ENCODE measurements around the gene ARHGAP42. TPM values are rescaled to one million over a fixed set of nuclear protein-coding genes. Genes with fewer than 3 reads are reported as not detected.
"Not testable (repeated sequence)": the region's sequence is repeated elsewhere in the genome, so short reads cannot be mapped to it uniquely, and the experiment has no call there.

The ARHGAP42 gene
- total and polyA plus RNA-seq, 2 of the 4 experiments (the other 2 are of a cell fraction), result 2.9 to 7.3 TPM

- H3K27me3 ChIP-seq (ENCODE audit: control insufficient read depth, insufficient read depth, low read length); H2BK15ac ChIP-seq (ENCODE audit: low read depth, low read length); CTCF ChIA-PET; H3K4ac ChIP-seq (ENCODE audit: low read depth, low read length); H3K27ac ChIP-seq (ENCODE audit: insufficient read depth, low read length); H2AK9ac ChIP-seq (replicated peaks; ENCODE audit: low read depth, low read length, poor library complexity); H2BK5ac ChIP-seq (ENCODE audit: low read depth, low read length, poor library complexity, severe bottlenecking); H3K23ac ChIP-seq (ENCODE audit: low read depth, low read length); in situ Hi-C loops (cut with MboI; ENCODE audit: low sequenced_read_pairs); dilution Hi-C loops (cut with HindIII; ENCODE audit: low sequenced_read_pairs, unreplicated experiment); H2AFZ ChIP-seq (replicated peaks; ENCODE audit: low read length, poor library complexity); H3K4me2 ChIP-seq (ENCODE audit: low read depth, low read length); H3K9ac ChIP-seq (ENCODE audit: low read depth, low read length); H4K91ac ChIP-seq (ENCODE audit: insufficient read depth, low read depth, low read length); H3K18ac ChIP-seq (ENCODE audit: low read depth, low read length); H3K4me1 ChIP-seq (ENCODE audit: control insufficient read depth, insufficient read depth, low read length); H3K4me3 ChIP-seq (ENCODE audit: insufficient read depth, low read depth, low read length); H4K8ac ChIP-seq (ENCODE audit: low read depth in 2 of 2, low read length in 2 of 2); DNase-seq; H3K56ac ChIP-seq (ENCODE audit: extremely low read depth, insufficient read depth, low read length); POLR2A ChIA-PET (ENCODE audit: unreplicated experiment); H2AK5ac ChIP-seq (ENCODE audit: low read depth, low read length); intact Hi-C loops (cut with micrococcal nuclease); H4K20me1 ChIP-seq (ENCODE audit: insufficient read depth, low read length); H3K36me3 ChIP-seq (ENCODE audit: control insufficient read depth, insufficient read depth, low read length); H3K9me1 ChIP-seq (ENCODE audit: insufficient read depth, low read length); ATAC-seq (ENCODE audit: low read depth); H3K14ac ChIP-seq (replicated peaks; ENCODE audit: low read depth, low read length); BruUV-seq (replicated peaks); H2BK20ac ChIP-seq (ENCODE audit: low read depth, low read length); H2BK120ac ChIP-seq (ENCODE audit: low read depth, low read length); H4K5ac ChIP-seq (ENCODE audit: low read depth, low read length): not testable (repeated sequence)
- WGBS, 2 experiments (ENCODE audit: extremely low coverage in 2 of 2, insufficient read length in 1 of 2), result no CpG with 5 or more reads among the region's 7 CpGs
- peaks cover 10% of the 10 kb centered on the region for H3K9me3 ChIP-seq (ENCODE audit: control insufficient read depth, insufficient read depth, low read length)
- peaks cover 0 to 26% of the 10 kb centered on the region in 2 experiments for H3K79me1 ChIP-seq (ENCODE audit: low read depth in 1 of 2, low read length in 2 of 2)
Observed at GRCh38 chr11:100750566-100750891, 63.4 kb downstream of the ARHGAP42 start.

Data from IMR-90 (cell line).